WTC11 (cell line): ENCODE data around the gene PSMF1. TPM values are rescaled to one million over a fixed set of nuclear protein-coding genes. Genes with fewer than 3 reads are reported as not detected.

Source experiments
- ATAC-seq: fragments of 200-7000 bp; cut with Tn5 transposase; 2 replicates; pipeline ENCODE4 v1.10.0; 2021; ENCODE audit warnings: mild to moderate bottlenecking, moderate library complexity
- CTCF ChIA-PET: fragments of 300-600 bp; sonication (Branson Sonifier 250); formaldehyde crosslinking; loops from one replicate; lab custom pipeline; 2021; ENCODE audit warnings: antibody characterized with exemption; lab: Charles Lee
- POLR2A ChIA-PET: fragments of 350-600 bp; sonication (Branson Sonifier 250); formaldehyde crosslinking; loops from one replicate; lab custom pipeline; 2021; ENCODE audit warnings: antibody characterized with exemption; lab: Charles Lee
- DNase-seq: peaks from one replicate; pipeline ENCODE4 v3.0.0; 2021; ENCODE audit warnings: low spot score
- H3K27ac Mint-ChIP-seq: 2 replicates; pipeline ENCODE4 v1.8.0; 2021; ENCODE audit warnings: mixed read lengths
- H3K27me3 Mint-ChIP-seq: 2 replicates; pipeline ENCODE4 v1.8.0; 2021; ENCODE audit warnings: low read depth, mild to moderate bottlenecking, moderate library complexity, mixed read lengths
- H3K36me3 Mint-ChIP-seq: 2 replicates; pipeline ENCODE4 v1.8.0; 2021; ENCODE audit warnings: mixed read lengths
- H3K4me1 Mint-ChIP-seq: 2 replicates; pipeline ENCODE4 v1.8.0; 2022; ENCODE audit warnings: mixed read lengths
- H3K4me3 Mint-ChIP-seq: 2 replicates; pipeline ENCODE4 v1.8.0; 2021; ENCODE audit warnings: mild to moderate bottlenecking, moderate library complexity, mixed read lengths
- H3K9me3 Mint-ChIP-seq: 2 replicates; pipeline ENCODE4 v1.8.0; 2021; ENCODE audit warnings: mixed read lengths
- ATF1 ChIP-seq: sonication (generic); formaldehyde crosslinking; IDR thresholded peaks from 2 replicates; pipeline ENCODE4 v1.8.1; 2023; ENCODE audit warnings: mild to moderate bottlenecking, moderate library complexity, missing genetic modification reagents
- ATF2 ChIP-seq: sonication (generic); formaldehyde crosslinking; IDR thresholded peaks from 2 replicates; pipeline ENCODE4 v1.8.1; 2022; ENCODE audit warnings: low read depth, missing genetic modification reagents, borderline replicate concordance
- CBFB ChIP-seq: sonication (generic); formaldehyde crosslinking; IDR thresholded peaks from 2 replicates; pipeline ENCODE4 v1.8.1; 2022; ENCODE audit warnings: mild to moderate bottlenecking, low read depth, missing genetic modification reagents
- GABPB1 ChIP-seq: sonication (generic); formaldehyde crosslinking; IDR thresholded peaks from 2 replicates; pipeline ENCODE4 v1.8.1; 2023; ENCODE audit warnings: mild to moderate bottlenecking, missing genetic modification reagents
- JAZF1 ChIP-seq: fragments of 250-450 bp; sonication (Bioruptor Pico); IDR thresholded peaks from 2 replicates; pipeline ENCODE4 v1.9.0; 2021; ENCODE audit warnings: moderate library complexity, mild to moderate bottlenecking, inconsistent platforms
- MAX ChIP-seq: sonication (generic); formaldehyde crosslinking; IDR thresholded peaks from 2 replicates; pipeline ENCODE4 v1.8.0; 2022; ENCODE audit warnings: mild to moderate bottlenecking, missing genetic modification reagents
- MYBL2 ChIP-seq: sonication (generic); formaldehyde crosslinking; IDR thresholded peaks from 2 replicates; pipeline ENCODE4 v1.8.1; 2023; ENCODE audit warnings: mild to moderate bottlenecking, moderate library complexity, missing genetic modification reagents
- NFE2L1 ChIP-seq: sonication (generic); formaldehyde crosslinking; IDR thresholded peaks from 2 replicates; pipeline ENCODE4 v1.8.1; 2023; ENCODE audit warnings: missing genetic modification reagents
- NR2C2 ChIP-seq: sonication (generic); formaldehyde crosslinking; IDR thresholded peaks from 2 replicates; pipeline ENCODE4 v1.8.0; 2022; ENCODE audit warnings: mild to moderate bottlenecking, missing genetic modification reagents
- SMAD3 ChIP-seq: sonication (generic); formaldehyde crosslinking; IDR thresholded peaks from 2 replicates; pipeline ENCODE4 v1.8.0; 2022; ENCODE audit warnings: missing genetic modification reagents, mild to moderate bottlenecking, borderline replicate concordance
- SMAD4 ChIP-seq: sonication (generic); formaldehyde crosslinking; IDR thresholded peaks from 2 replicates; pipeline ENCODE4 v1.8.0; 2022; ENCODE audit warnings: mild to moderate bottlenecking, missing genetic modification reagents
- TP53 ChIP-seq: sonication (generic); formaldehyde crosslinking; IDR thresholded peaks from 2 replicates; pipeline ENCODE4 v1.8.1; 2023; ENCODE audit warnings: mild to moderate bottlenecking, missing genetic modification reagents
- ZNF423 ChIP-seq: fragments of 250-450 bp; sonication (Bioruptor Pico); IDR thresholded peaks from 2 replicates; pipeline ENCODE4 v2.1.2; 2022; ENCODE audit warnings: mild to moderate bottlenecking, moderate library complexity
- ZNF671 ChIP-seq: fragments of 250-450 bp; sonication (Bioruptor Pico); IDR thresholded peaks from 2 replicates; pipeline ENCODE4 v1.8.0; 2021; ENCODE audit warnings: mild to moderate bottlenecking
- ZSCAN18 ChIP-seq: fragments of 250-450 bp; sonication (Bioruptor Pico); IDR thresholded peaks from 2 replicates; pipeline ENCODE4 v2.1.2; 2022; ENCODE audit warnings: mild to moderate bottlenecking, moderate library complexity
- total RNA-seq: library from RNA; stranded (reverse); gene quantifications from 3 replicates; pipeline ENCODE4 v1.2.3, GENCODE V29; 2021
- TF ChIP-seq, protein P1 (sequence below): fragments of 200-600 bp; IDR thresholded peaks from 2 replicates; pipeline ENCODE4 v1.8.0; 2022; ENCODE audit warnings: antibody characterized with exemption

PSMF1 gene
- total RNA-seq, 1 experiment from 2014 or later = 113 TPM

DNA sequence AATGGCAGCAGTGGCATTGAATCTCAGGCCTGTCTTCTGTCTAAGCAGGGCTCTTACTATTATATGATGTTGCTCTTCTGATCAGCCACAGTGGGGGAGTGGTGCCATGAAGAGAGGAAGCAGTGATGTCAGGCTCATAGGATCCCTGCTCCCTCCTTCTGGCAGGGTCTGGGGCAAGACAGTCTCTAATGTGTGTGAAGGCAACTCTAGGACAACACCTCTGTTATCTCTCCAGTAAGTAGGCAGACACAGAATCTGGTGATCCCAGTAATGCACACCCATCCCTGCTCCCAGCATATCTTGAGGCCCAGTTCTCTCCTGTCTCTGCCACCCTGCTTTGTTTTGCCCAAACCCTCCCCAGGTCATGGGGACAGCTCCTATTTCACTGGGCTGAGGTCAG lies 93.6 kb downstream of the PSMF1 start:
- H3K27me3 Mint-ChIP-seq = peaks cover 25% of the 10 kb centered on the region
- DNase-seq (no peak), ATAC-seq (no peak)
- H3K27ac Mint-ChIP-seq = no peak overlapping the region
- peaks cover 4% of the 10 kb centered on the region; the same call in 1 of the 2 replicates for H3K36me3 Mint-ChIP-seq
- no peak overlapping the region for H3K4me3 Mint-ChIP-seq
- peaks cover 4% of the 10 kb centered on the region; the same call in 1 of the 2 replicates for H3K9me3 Mint-ChIP-seq
- CTCF ChIA-PET = interaction anchor here (0.6 to 3.1 kb wide), 12 partner anchors 13 to 327 kb away, joined by 3 to 11 read pairs (median 4); no protein-coding TSS in a partner anchor
- H3K4me1 Mint-ChIP-seq = peaks cover 25% of the 10 kb centered on the region
- POLR2A ChIA-PET = no interaction called here
- no peak for TF ChIP-seq ZNF423 (CRISPR knock-in tag)
- no peak for TF ChIP-seq GABPB1 (CRISPR knock-in tag)
- TF ChIP-seq NR2C2 (CRISPR knock-in tag) = no peak
- TF ChIP-seq MAX (CRISPR knock-in tag) = no peak
- no peak for TF ChIP-seq ZSCAN18 (CRISPR knock-in tag)
- no peak for TF ChIP-seq NFE2L1 (CRISPR knock-in tag)
- TF ChIP-seq ZNF671 (CRISPR knock-in tag) = no peak
- TF ChIP-seq CBFB (CRISPR knock-in tag) = no peak
- TF ChIP-seq ATF2 = no peak

GRCh38 chr20:1212607-1213396 lies 94.4 kb downstream of the PSMF1 start:
- DNase-seq (peak; percentile 80), ATAC-seq (peak; percentile 96)
- Mint-ChIP-seq H3K27me3 (peaks cover 32% of the 10 kb centered on the region), H3K4me1 (peaks cover 30% of the 10 kb centered on the region), H3K36me3 (peaks cover 10% of the 10 kb centered on the region), H3K27ac (no peak overlapping the region), H3K4me3 (no peak overlapping the region), H3K9me3 (peaks cover 9% of the 10 kb centered on the region)
- ChIA-PET POLR2A (no interaction called here), CTCF (interaction anchor here (0.6 to 3.1 kb wide), 32 partner anchors 10 to 526 kb away, joined by 3 to 11 read pairs (median 4); partner anchors contain the start of genes C20orf202, RAD21L1 and SNPH)
- TF ChIP-seq SMAD4 (CRISPR knock-in tag) = no peak
- TF ChIP-seq ZSCAN18 (CRISPR knock-in tag) = no peak
- TF ChIP-seq MYBL2 = no peak
- TF ChIP-seq JAZF1 (CRISPR knock-in tag) = no peak
- TF ChIP-seq, protein P1, sequence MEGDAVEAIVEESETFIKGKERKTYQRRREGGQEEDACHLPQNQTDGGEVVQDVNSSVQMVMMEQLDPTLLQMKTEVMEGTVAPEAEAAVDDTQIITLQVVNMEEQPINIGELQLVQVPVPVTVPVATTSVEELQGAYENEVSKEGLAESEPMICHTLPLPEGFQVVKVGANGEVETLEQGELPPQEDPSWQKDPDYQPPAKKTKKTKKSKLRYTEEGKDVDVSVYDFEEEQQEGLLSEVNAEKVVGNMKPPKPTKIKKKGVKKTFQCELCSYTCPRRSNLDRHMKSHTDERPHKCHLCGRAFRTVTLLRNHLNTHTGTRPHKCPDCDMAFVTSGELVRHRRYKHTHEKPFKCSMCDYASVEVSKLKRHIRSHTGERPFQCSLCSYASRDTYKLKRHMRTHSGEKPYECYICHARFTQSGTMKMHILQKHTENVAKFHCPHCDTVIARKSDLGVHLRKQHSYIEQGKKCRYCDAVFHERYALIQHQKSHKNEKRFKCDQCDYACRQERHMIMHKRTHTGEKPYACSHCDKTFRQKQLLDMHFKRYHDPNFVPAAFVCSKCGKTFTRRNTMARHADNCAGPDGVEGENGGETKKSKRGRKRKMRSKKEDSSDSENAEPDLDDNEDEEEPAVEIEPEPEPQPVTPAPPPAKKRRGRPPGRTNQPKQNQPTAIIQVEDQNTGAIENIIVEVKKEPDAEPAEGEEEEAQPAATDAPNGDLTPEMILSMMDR = peak; percentile 73
- peak; percentile 33; the same call in 1 of the 2 replicates for TF ChIP-seq GABPB1 (CRISPR knock-in tag)
- TF ChIP-seq TP53 (CRISPR knock-in tag) = no peak
- TF ChIP-seq ATF1 (CRISPR knock-in tag) = no peak
- TF ChIP-seq SMAD3 = no peak
